GM21786 (cell line): ENCODE results near the gene DHDH.
A peak's percentile ranks its signal among the peaks of the same experiment; 100 is the strongest.
"Not testable (repeated sequence)": the region's sequence is repeated elsewhere in the genome, so short reads cannot be mapped to it uniquely, and the experiment has no call there.

Experiments used
- ATAC-seq: cut with Tn5 transposase; IDR thresholded peaks from one replicate; pipeline ENCODE4 v1.9.1; 2021; ENCODE audit not compliant: unreplicated experiment

DHDH gene

DNA sequence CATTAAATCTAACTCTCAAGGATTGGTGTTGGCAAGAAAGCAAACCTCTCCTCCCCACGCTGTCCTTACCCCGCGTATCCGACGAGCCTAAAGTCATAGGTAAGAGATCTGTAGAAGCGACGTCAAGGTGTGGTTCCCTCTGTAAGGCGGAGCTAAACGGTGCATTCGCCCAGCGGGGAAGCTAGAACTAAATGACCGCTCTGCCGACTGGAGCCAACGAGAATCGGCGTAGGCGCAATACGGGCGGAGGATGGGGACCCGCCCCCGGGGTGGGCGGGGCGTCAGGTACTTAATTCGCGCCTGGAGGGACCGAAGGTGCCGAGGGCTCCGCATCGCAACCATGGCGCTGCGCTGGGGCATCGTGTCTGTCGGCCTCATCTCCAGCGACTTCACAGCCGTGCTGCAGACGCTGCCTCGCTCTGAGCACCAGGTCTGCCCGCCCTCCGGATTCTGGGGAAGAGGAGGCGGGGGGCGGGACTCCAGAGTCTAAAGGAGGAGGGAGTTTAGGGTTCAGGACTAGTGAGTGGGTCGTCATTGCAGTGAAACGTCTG lies at the start of gene DHDH:
DHDH (plus strand) TSS at position 318 of the 551 bp plus-strand sequence; CDS start at position 341, 23 bp downstream.
- no peak for ATAC-seq

DNA sequence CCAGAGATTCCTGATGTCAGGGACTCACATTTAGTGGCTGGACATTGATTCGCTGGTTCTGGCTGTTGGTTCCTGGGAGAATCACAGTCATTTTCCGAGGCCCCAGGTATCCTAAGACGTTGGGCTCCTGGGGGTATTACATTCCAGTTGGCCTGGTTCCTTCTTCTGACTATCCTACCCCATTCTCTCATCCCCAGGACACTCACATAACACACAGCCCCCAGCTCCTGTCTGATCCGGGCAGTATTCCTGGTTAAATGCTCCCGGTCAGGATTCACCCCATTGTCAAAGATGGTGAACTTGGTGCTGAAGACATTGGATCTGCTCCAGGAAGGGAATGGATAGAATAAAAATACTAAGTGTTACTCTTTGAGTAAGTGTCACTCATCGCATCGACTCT lies 49.8 kb upstream of the DHDH start:
- ATAC-seq: no peak

GRCh38 chr19:48887861-48888612 lies 45.5 kb upstream of the DHDH start:
- no peak for ATAC-seq

DNA sequence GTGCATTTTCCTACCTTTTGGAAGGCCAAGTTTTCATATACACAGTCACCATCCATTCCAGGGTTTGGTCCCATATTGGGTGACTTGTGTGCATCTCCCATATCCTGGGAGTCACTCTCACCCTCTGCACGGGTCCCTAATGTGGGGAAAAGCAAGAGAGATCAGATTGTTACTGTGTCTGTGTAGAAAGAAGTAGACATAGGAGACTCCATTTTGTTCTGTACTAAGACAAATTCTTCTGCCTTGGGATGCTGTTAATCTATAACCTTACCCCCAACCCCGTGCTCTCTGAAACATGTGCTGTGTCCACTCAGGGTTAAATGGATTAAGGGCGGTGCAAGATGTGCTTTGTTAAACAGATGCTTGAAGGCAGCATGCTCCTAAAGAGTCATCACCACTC lies 44.0 kb upstream of the DHDH start:
- not testable (repeated sequence) for ATAC-seq

DNA sequence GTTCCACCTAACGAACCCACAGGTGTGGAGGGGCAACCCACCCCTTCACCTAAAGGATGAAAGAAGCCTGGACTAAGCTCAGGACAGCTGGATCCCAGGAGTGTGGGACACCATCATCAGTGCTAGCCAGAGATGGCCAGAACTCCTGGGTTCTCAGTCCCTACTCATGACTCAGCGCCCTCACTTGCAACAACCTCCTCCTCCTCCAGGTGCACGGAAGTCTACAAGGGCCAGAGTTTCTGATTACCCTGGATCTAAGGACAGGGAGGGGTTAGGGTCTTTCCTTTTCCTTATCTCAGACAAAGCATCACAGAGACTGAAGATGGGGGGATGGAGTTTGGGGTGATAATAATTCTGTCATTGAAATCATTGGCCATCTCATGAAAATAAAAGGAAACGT lies 42.9 kb upstream of the DHDH start:
- no peak for ATAC-seq

DNA sequence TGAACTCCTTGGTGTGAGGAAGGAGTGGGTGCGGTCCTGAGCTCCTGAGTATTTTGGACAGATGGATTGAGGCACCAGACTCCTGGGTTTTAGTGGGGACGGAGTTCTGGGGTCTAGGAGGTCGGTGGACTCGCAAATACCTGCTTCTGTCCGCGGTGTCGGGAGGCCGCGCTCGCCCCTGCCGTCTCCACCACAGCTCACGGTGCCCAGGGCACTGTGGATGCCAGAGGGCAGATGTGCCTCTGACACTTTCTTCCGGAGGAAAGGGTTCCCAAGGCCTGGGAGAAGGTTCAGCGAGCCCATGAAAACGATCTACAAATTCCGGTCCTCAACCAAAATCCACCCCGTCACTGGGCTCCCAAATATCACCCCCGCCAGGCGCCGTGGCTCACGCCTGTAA lies 38.3 kb upstream of the DHDH start:
- no peak for ATAC-seq

DNA sequence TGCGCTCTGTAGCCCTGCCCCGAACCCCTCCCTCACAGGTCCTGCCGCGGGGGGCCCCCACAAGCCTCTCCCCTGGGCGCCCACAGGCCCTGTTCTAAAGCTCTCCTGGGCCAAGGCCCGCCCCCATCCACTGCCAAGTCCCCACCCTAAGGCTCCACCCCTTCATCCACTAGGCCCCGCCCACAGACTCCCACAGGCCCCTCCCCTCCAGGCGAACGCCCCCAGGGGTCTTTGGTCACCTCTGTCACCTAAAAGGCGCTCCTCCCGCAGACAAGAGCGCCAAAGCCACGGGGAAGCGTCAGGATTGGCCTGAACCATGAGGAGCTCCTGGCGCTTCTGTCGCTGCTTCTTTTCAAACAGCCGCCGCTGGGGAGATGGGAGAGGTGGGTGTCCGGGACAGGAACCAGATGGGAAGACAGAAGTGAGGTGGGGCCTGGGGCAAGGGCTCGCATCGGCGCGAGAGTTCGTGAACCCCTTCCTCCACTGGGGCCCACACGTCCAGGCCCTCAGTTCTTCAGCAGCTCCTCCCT lies 37.2 kb upstream of the DHDH start:
- no peak for ATAC-seq

DNA sequence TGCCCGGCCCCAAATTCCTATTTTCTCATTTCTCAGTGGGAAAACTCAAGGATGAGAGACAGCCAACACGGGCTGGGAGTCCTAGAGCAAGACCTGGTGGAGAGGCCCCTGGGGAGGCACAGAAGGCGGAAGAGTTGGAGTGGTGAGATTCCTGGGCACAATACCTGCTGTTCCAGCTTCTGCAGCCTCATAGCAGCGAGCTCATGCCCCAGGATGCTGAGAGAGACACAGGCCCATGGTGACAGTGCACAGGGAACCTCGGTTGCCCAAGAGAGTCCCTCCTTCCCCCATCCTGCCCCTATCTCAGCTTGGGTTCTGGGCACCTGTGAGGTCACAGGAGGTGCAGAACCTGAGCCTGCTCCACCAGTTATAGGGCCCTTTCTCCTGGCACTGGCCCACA lies 36.3 kb upstream of the DHDH start:
- ATAC-seq: no peak

DNA sequence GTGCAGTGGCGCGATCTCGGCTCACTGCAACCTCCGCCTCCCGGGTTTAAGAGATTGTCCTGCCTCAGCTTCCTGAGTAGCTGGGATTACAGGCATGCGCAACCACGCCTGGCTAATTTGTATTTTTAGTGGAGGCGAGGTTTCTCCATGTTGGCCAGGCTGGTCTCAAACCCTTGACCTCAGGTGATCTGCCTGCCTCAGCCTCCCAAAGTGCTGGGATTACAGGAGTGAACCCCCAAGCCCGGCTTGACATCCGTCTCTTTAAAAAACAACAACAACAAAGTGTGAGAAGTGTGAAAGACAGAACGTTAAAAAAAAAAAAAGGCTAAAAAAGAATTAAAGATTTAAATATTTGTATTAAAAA lies 34.1 kb upstream of the DHDH start:
- not testable (repeated sequence) for ATAC-seq

- ATAC-seq: peak; percentile 82
Observed at GRCh38 chr19:48899781-48900476, 33.6 kb upstream of the DHDH start, which contains the start of gene NUCB1. TSS of gene NUCB1 (plus strand) at chr19:48900312. CDS start at chr19:48900797, 485 bp downstream.

- no peak for ATAC-seq
Observed at GRCh38 chr19:48900477-48901406, 32.8 kb upstream of the DHDH start.

DNA sequence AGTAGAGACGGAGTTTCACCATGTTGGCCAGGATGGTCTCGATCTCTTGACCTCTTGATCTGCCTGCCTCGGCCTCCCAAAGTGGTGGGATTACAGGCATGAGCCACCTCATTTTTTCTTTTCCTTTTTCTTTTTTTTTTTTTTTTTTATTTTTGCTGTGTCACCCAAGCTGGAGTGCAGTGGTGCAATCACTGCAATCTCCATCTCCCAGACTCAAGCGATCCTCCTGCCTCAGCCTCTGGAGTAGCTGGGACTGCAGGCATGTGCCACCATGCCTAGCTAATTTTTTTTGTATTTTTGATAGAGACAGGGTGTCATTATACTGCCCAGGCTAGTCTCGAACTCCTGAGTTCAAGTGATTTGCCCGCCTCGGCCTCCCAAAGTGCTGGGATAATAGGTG lies 31.2 kb upstream of the DHDH start:
- ATAC-seq: not testable (repeated sequence)

GRCh38 chr19:48903788-48904187 lies 29.7 kb upstream of the DHDH start:
- ATAC-seq: not testable (repeated sequence)

GRCh38 chr19:48905664-48906063 lies 27.8 kb upstream of the DHDH start:
- no peak for ATAC-seq

DNA sequence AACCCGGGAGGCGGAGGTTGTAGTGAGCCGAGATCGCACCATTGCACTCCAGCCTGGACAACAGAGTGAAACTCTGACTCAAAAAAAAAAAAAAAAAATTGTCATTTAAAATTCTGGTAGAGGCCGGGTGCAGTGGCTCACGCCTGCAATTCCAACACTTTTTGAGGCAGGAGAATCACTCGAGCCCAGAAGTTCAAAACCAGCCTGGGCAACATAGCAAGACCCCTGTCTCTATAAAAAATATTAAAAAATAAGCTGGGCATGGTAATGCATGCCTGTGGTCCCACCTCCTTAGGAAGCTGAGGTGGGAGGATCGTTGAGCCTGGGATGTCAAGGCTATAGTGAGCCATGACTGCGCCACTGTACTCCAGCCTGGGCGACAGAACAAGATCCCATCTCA lies 27.2 kb upstream of the DHDH start:
- ATAC-seq: no peak

DNA sequence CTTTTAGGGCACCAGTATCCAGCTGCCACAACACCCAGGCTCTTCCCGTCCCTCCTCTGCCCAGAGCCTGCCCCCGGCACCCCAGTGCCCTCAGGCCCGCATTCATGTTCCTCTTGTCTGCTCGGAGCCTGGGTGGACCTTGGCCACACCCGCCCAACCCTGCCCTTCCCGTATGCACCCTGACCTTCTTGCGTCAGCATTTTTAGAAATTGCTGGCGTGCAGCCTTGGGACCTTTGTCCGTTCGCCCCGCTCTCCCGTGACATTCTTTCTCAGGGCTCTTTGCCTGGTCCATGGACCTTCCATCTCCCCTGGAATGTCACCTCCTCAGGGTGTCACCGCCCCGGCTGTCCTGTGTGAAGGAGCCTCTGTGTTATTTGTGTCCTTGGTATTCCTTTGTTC lies 25.8 kb upstream of the DHDH start:
- ATAC-seq: no peak

DNA sequence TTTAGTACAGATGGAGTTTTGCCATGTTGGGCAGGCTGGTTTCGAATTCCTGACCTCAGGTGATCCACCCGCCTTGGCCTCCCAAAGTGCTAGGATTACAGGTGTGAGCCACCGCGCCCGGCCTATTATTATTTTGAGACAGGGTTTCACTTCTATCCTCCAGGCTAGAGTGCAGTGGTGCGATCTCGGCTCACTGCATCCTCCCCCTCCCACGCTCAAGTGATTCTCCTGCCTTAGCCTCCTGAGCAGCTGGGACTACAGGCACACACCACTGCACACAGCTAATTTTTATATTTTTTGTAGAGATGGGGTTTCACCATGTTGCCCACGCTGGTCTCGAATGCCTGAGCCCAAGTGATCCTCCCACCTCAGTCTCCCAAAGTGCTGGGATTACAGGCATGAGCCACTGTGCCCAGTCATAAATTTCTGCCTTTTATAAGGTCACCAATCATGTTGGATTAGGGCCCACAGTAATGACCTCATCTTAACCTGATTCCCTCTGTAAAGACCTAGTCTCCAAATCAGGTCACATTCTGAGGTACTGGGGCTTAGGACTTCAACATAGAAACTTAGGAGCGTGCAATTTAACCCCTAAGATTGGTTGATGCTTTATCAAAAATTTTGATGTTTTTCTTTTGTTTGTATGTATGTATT lies 23.9 kb upstream of the DHDH start:
- ATAC-seq: not testable (repeated sequence)

GRCh38 chr19:48910803-48911202 lies 22.7 kb upstream of the DHDH start:
- no peak for ATAC-seq

- ATAC-seq: no peak
Observed at GRCh38 chr19:48913114-48913889, 20.2 kb upstream of the DHDH start.

DNA sequence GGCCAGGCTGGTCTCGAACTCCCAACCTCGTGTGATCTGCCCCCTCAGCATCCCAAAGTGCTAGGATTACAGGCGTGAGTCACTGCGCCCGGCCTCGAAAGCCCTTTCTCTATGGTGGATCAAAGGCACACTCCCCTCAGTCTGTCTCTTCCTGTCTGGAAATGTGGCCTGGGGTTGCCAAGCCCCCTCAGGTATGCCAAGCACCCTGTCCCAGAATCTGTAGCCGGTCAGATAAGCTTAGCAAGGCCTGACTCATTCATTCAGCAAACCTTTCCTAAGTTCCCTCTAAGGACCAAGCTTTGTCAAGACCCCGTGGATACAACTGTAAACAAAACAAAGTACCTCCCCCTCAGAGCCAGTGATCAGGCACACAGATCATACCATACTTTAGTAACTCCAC lies 19.3 kb upstream of the DHDH start:
- no peak for ATAC-seq
